IMR-90 (cell line): ENCODE results near the gene SIDT1.

Experiments
- BHLHE40 ChIP-seq: fragments of 150-350 bp; IDR thresholded peaks from 2 replicates; pipeline ENCODE4 v1.6.1; 2016; ENCODE audit warnings: mild to moderate bottlenecking, low read depth, low read length
- CEBPB ChIP-seq: IDR thresholded peaks from 2 replicates; pipeline ENCODE4 v1.6.1; 2012; ENCODE audit warnings: low read depth, low read length, improper control_type of control experiment
- CTCF ChIP-seq: conservative IDR thresholded peaks from 2 replicates; pipeline ENCODE4 v1.5.1; 2012; ENCODE audit warnings: mild to moderate bottlenecking, low read depth, low read length, improper control_type of control experiment
- FOS ChIP-seq: fragments of 150-350 bp; IDR thresholded peaks from 2 replicates; pipeline ENCODE4 v1.6.1; 2016; ENCODE audit warnings: low read depth, low read length
- MXI1 ChIP-seq: IDR thresholded peaks from 2 replicates; pipeline ENCODE4 v1.6.1; 2012; ENCODE audit warnings: low read depth, mild to moderate bottlenecking, low read length, moderate library complexity, borderline replicate concordance
- POLR2A ChIP-seq: IDR thresholded peaks from 2 replicates; pipeline ENCODE4 v1.6.1; 2012; ENCODE audit warnings: mild to moderate bottlenecking, low read depth, low read length
- RAD21 ChIP-seq: IDR thresholded peaks from 2 replicates; pipeline ENCODE4 v1.6.1; 2012; ENCODE audit warnings: low read length, improper control_type of control experiment
- SMC3 ChIP-seq: fragments of 150-350 bp; IDR thresholded peaks from 2 replicates; pipeline ENCODE4 v1.6.1; 2016; ENCODE audit warnings: low read depth, mild to moderate bottlenecking, antibody characterized with exemption, low read length, moderate library complexity
- USF2 ChIP-seq: fragments of 150-350 bp; IDR thresholded peaks from 2 replicates; pipeline ENCODE4 v1.6.1; 2017; ENCODE audit warnings: mild to moderate bottlenecking, antibody characterized with exemption, low read length, low read depth

- no peak for TF ChIP-seq SMC3
- TF ChIP-seq MXI1 = no peak
- TF ChIP-seq USF2 = no peak
- TF ChIP-seq FOS = no peak
- no peak for TF ChIP-seq CEBPB
- TF ChIP-seq POLR2A = no peak
- TF ChIP-seq CTCF = no peak
- no peak for TF ChIP-seq RAD21
- no peak for TF ChIP-seq BHLHE40
These were observed 26.5 kb upstream of the SIDT1 start for GRCh38 chr3:113505867-113506266.
